Measurements from ENCODE around the gene TMEM176B.
"Not testable (repeated sequence)": the region's sequence is repeated elsewhere in the genome, so short reads cannot be mapped to it uniquely, and the experiment has no call there.

The TMEM176B gene

GRCh38 chr7:150778014-150778737 lies 22.0 kb downstream of the TMEM176B start:
- no peak overlapping the region for H3K4me2 ChIP-seq (ENCODE audit: low read length)
- H3K79me1 ChIP-seq (ENCODE audit: low read length) = no peaks in the 10 kb centered on the region
- H3K36me3 ChIP-seq (ENCODE audit: control insufficient read depth, insufficient read depth, low read length) = no peaks in the 10 kb centered on the region
- H3K18ac ChIP-seq (ENCODE audit: low read length) = no peak overlapping the region
- H3K4me3 ChIP-seq (ENCODE audit: low read length) = no peak overlapping the region
- H3K79me2 ChIP-seq (ENCODE audit: control insufficient read depth, insufficient read depth, low read length) = no peaks in the 10 kb centered on the region
- H3K27me3 ChIP-seq (ENCODE audit: insufficient read depth, low read length, poor library complexity) = no peaks in the 10 kb centered on the region
- H3K9ac ChIP-seq (ENCODE audit: low read length) = no peak overlapping the region
- no peak overlapping the region for H2BK5ac ChIP-seq (ENCODE audit: low read length)
- no CpG with 5 or more reads among the region's 8 CpGs for WGBS (ENCODE audit: extremely low coverage, insufficient coverage, low lambda C conversion rate)
- no peaks in the 10 kb centered on the region for H3K4me1 ChIP-seq (ENCODE audit: control insufficient read depth, low read depth, low read length)
- no peak overlapping the region for H4K5ac ChIP-seq (ENCODE audit: low read length)
- no peak overlapping the region for H3K56ac ChIP-seq (ENCODE audit: low read length)
- H2AK5ac ChIP-seq (ENCODE audit: low read length) = no peak overlapping the region
- DNase-seq = no peak
- no peak overlapping the region for H3K23ac ChIP-seq (ENCODE audit: low read length)
- no peak overlapping the region for H4K8ac ChIP-seq (ENCODE audit: low read depth, low read length)
- H2BK15ac ChIP-seq (replicated peaks; ENCODE audit: low read depth) = no peak overlapping the region
- H3K4ac ChIP-seq (ENCODE audit: low read depth, low read length) = no peak overlapping the region
- no peak overlapping the region for H3K27ac ChIP-seq (ENCODE audit: low read depth, low read length)
- H2BK120ac ChIP-seq (ENCODE audit: low read depth, low read length) = no peak overlapping the region

GRCh38 chr7:150774131-150774530 lies 26.0 kb downstream of the TMEM176B start:
- no CpG with 5 or more reads among the region's 1 CpG for WGBS (ENCODE audit: extremely low coverage, insufficient coverage, low lambda C conversion rate)
- H3K27ac ChIP-seq (ENCODE audit: low read depth, low read length); H3K27me3 ChIP-seq (ENCODE audit: insufficient read depth, low read length, poor library complexity); H4K5ac ChIP-seq (ENCODE audit: low read length); DNase-seq; H3K4me1 ChIP-seq (ENCODE audit: control insufficient read depth, low read depth, low read length); H2BK15ac ChIP-seq (replicated peaks; ENCODE audit: low read depth); H3K56ac ChIP-seq (ENCODE audit: low read length); H2BK5ac ChIP-seq (ENCODE audit: low read length); H3K79me1 ChIP-seq (ENCODE audit: low read length); H4K8ac ChIP-seq (ENCODE audit: low read depth, low read length); H3K79me2 ChIP-seq (ENCODE audit: control insufficient read depth, insufficient read depth, low read length); H3K4me3 ChIP-seq (ENCODE audit: low read length); H3K4me2 ChIP-seq (ENCODE audit: low read length); H3K9ac ChIP-seq (ENCODE audit: low read length); H2BK120ac ChIP-seq (ENCODE audit: low read depth, low read length); H3K18ac ChIP-seq (ENCODE audit: low read length); H3K23ac ChIP-seq (ENCODE audit: low read length); H2AK5ac ChIP-seq (ENCODE audit: low read length); H3K4ac ChIP-seq (ENCODE audit: low read depth, low read length); H3K36me3 ChIP-seq (ENCODE audit: control insufficient read depth, insufficient read depth, low read length): not testable (repeated sequence)

- no peak overlapping the region for H2BK120ac ChIP-seq (ENCODE audit: low read depth, low read length)
- H3K36me3 ChIP-seq (ENCODE audit: control insufficient read depth, insufficient read depth, low read length) = no peaks in the 10 kb centered on the region
- H4K8ac ChIP-seq (ENCODE audit: low read depth, low read length) = no peak overlapping the region
- H3K4me1 ChIP-seq (ENCODE audit: control insufficient read depth, low read depth, low read length) = no peaks in the 10 kb centered on the region
- H4K5ac ChIP-seq (ENCODE audit: low read length) = no peak overlapping the region
- no peak overlapping the region for H2BK15ac ChIP-seq (replicated peaks; ENCODE audit: low read depth)
- no peaks in the 10 kb centered on the region for H3K79me1 ChIP-seq (ENCODE audit: low read length)
- no peak for DNase-seq
- no peaks in the 10 kb centered on the region for H3K27me3 ChIP-seq (ENCODE audit: insufficient read depth, low read length, poor library complexity)
- H3K4me2 ChIP-seq (ENCODE audit: low read length) = no peak overlapping the region
- no peak overlapping the region for H3K4me3 ChIP-seq (ENCODE audit: low read length)
- no CpG with 5 or more reads among the region's 4 CpGs for WGBS (ENCODE audit: extremely low coverage, insufficient coverage, low lambda C conversion rate)
- H3K18ac ChIP-seq (ENCODE audit: low read length) = no peak overlapping the region
- no peak overlapping the region for H2BK5ac ChIP-seq (ENCODE audit: low read length)
- no peak overlapping the region for H3K23ac ChIP-seq (ENCODE audit: low read length)
- H2AK5ac ChIP-seq (ENCODE audit: low read length) = no peak overlapping the region
- H3K9ac ChIP-seq (ENCODE audit: low read length) = no peak overlapping the region
- no peak overlapping the region for H3K4ac ChIP-seq (ENCODE audit: low read depth, low read length)
- H3K27ac ChIP-seq (ENCODE audit: low read depth, low read length) = no peak overlapping the region
- no peaks in the 10 kb centered on the region for H3K79me2 ChIP-seq (ENCODE audit: control insufficient read depth, insufficient read depth, low read length)
- H3K56ac ChIP-seq (ENCODE audit: low read length) = no peak overlapping the region
Measured at GRCh38 chr7:150769768-150770167, 30.4 kb downstream of the TMEM176B start.

DNA sequence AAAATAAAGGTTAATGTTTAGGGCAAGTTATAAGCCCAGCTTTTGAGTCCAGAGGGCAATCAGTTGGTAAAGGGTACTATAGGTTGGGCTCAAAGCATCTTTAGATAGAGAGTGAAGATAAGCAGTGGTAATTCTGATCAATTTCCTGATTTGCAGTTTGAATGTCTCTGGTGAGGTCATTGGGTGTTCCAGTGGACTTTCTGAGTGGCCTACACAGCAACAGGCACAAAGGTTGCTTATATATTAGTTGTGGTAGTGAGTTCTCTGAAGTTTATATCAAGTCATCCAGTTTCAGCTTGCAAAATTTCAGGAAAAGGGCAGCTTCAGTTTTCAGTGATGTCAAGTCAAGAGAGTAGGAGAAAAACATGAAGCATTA lies 33.8 kb downstream of the TMEM176B start:
- Histone ChIP-seq H2BK15ac (replicated peaks; ENCODE audit: low read depth) (no peak overlapping the region), H2BK120ac (ENCODE audit: low read depth, low read length) (no peak overlapping the region), H3K27me3 (ENCODE audit: insufficient read depth, low read length, poor library complexity) (no peaks in the 10 kb centered on the region), H3K79me2 (ENCODE audit: control insufficient read depth, insufficient read depth, low read length) (no peaks in the 10 kb centered on the region), H4K5ac (ENCODE audit: low read length) (no peak overlapping the region), H3K4me2 (ENCODE audit: low read length) (no peak overlapping the region), H3K79me1 (ENCODE audit: low read length) (no peaks in the 10 kb centered on the region), H3K18ac (ENCODE audit: low read length) (no peak overlapping the region), H2AK5ac (ENCODE audit: low read length) (no peak overlapping the region), H3K23ac (ENCODE audit: low read length) (no peak overlapping the region), H4K8ac (ENCODE audit: low read depth, low read length) (no peak overlapping the region), H3K27ac (ENCODE audit: low read depth, low read length) (no peak overlapping the region), H3K56ac (ENCODE audit: low read length) (no peak overlapping the region), H3K4me1 (ENCODE audit: control insufficient read depth, low read depth, low read length) (no peaks in the 10 kb centered on the region), H2BK5ac (ENCODE audit: low read length) (no peak overlapping the region), H3K4me3 (ENCODE audit: low read length) (no peak overlapping the region), H3K36me3 (ENCODE audit: control insufficient read depth, insufficient read depth, low read length) (no peaks in the 10 kb centered on the region), H3K4ac (ENCODE audit: low read depth, low read length) (no peak overlapping the region), H3K9ac (ENCODE audit: low read length) (no peak overlapping the region)
- no peak for DNase-seq

GRCh38 chr7:150759479-150759878 lies 40.7 kb downstream of the TMEM176B start:
- Histone ChIP-seq H3K56ac (ENCODE audit: low read length) (no peak overlapping the region), H4K8ac (ENCODE audit: low read depth, low read length) (no peak overlapping the region), H4K5ac (ENCODE audit: low read length) (no peak overlapping the region), H3K4me2 (ENCODE audit: low read length) (no peak overlapping the region), H2BK120ac (ENCODE audit: low read depth, low read length) (no peak overlapping the region), H2BK15ac (replicated peaks; ENCODE audit: low read depth) (no peak overlapping the region), H3K4me3 (ENCODE audit: low read length) (no peak overlapping the region), H2BK5ac (ENCODE audit: low read length) (no peak overlapping the region), H2AK5ac (ENCODE audit: low read length) (no peak overlapping the region), H3K27me3 (ENCODE audit: insufficient read depth, low read length, poor library complexity) (no peaks in the 10 kb centered on the region), H3K79me2 (ENCODE audit: control insufficient read depth, insufficient read depth, low read length) (no peaks in the 10 kb centered on the region), H3K23ac (ENCODE audit: low read length) (no peak overlapping the region), H3K18ac (ENCODE audit: low read length) (no peak overlapping the region), H3K4me1 (ENCODE audit: control insufficient read depth, low read depth, low read length) (no peaks in the 10 kb centered on the region), H3K4ac (ENCODE audit: low read depth, low read length) (no peak overlapping the region), H3K27ac (ENCODE audit: low read depth, low read length) (no peak overlapping the region), H3K9ac (ENCODE audit: low read length) (no peak overlapping the region), H3K79me1 (ENCODE audit: low read length) (no peaks in the 10 kb centered on the region), H3K36me3 (ENCODE audit: control insufficient read depth, insufficient read depth, low read length) (no peaks in the 10 kb centered on the region)
- no peak for DNase-seq
- WGBS (ENCODE audit: extremely low coverage, insufficient coverage, low lambda C conversion rate) = no CpG with 5 or more reads among the region's 1 CpG

DNA sequence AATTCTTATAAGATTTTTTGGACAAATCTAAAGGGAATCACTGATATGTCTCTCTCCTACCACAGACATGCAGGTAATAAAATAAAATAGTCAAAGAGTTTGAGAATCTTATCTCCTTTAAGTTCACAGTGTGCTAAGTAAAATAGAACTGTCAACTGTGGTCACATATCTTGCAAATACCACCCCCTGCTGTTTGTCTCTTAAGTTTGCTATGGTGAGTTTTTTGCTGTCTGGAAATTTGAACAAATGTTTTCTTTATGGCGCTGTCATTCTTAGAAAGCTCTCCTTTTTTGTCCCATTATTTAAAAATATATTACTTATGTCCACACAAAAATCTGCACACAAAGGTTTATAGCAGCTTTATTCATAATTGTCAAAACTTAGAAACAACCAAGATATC lies 43.3 kb downstream of the TMEM176B start:
- WGBS (ENCODE audit: extremely low coverage, insufficient coverage, low lambda C conversion rate) = no CpG with 5 or more reads among the region's 1 CpG
- H2BK15ac ChIP-seq (replicated peaks; ENCODE audit: low read depth) = no peak overlapping the region
- H3K56ac ChIP-seq (ENCODE audit: low read length) = no peak overlapping the region
- H3K9ac ChIP-seq (ENCODE audit: low read length) = no peak overlapping the region
- H3K18ac ChIP-seq (ENCODE audit: low read length) = no peak overlapping the region
- H4K8ac ChIP-seq (ENCODE audit: low read depth, low read length) = no peak overlapping the region
- H3K36me3 ChIP-seq (ENCODE audit: control insufficient read depth, insufficient read depth, low read length) = no peaks in the 10 kb centered on the region
- H3K4me1 ChIP-seq (ENCODE audit: control insufficient read depth, low read depth, low read length) = no peaks in the 10 kb centered on the region
- no peak overlapping the region for H3K23ac ChIP-seq (ENCODE audit: low read length)
- H3K4me2 ChIP-seq (ENCODE audit: low read length) = no peak overlapping the region
- H2BK120ac ChIP-seq (ENCODE audit: low read depth, low read length) = no peak overlapping the region
- no peak overlapping the region for H4K5ac ChIP-seq (ENCODE audit: low read length)
- DNase-seq = no peak
- H2AK5ac ChIP-seq (ENCODE audit: low read length) = no peak overlapping the region
- no peak overlapping the region for H3K4me3 ChIP-seq (ENCODE audit: low read length)
- H3K4ac ChIP-seq (ENCODE audit: low read depth, low read length) = no peak overlapping the region
- H3K27ac ChIP-seq (ENCODE audit: low read depth, low read length) = no peak overlapping the region
- H2BK5ac ChIP-seq (ENCODE audit: low read length) = no peak overlapping the region
- H3K79me2 ChIP-seq (ENCODE audit: control insufficient read depth, insufficient read depth, low read length) = no peaks in the 10 kb centered on the region
- H3K27me3 ChIP-seq (ENCODE audit: insufficient read depth, low read length, poor library complexity) = no peaks in the 10 kb centered on the region
- H3K79me1 ChIP-seq (ENCODE audit: low read length) = no peaks in the 10 kb centered on the region

Data from mesendoderm (in vitro differentiated cells).